AG09319 (cell line): ENCODE results near the gene DSN1.

Experiments used
- DNase-seq: peaks from one replicate; pipeline ENCODE4 v3.0.0-alpha.2; 2010; ENCODE audit warnings: low read depth; ENCODE audit errors: extremely low read depth
- TF ChIP-seq, protein P1 (sequence below): IDR thresholded peaks from 2 replicates; pipeline ENCODE4 v1.5.1; 2011; ENCODE audit warnings: low read depth, mild to moderate bottlenecking, inconsistent platforms, low read length, moderate library complexity

The DSN1 gene

DNA sequence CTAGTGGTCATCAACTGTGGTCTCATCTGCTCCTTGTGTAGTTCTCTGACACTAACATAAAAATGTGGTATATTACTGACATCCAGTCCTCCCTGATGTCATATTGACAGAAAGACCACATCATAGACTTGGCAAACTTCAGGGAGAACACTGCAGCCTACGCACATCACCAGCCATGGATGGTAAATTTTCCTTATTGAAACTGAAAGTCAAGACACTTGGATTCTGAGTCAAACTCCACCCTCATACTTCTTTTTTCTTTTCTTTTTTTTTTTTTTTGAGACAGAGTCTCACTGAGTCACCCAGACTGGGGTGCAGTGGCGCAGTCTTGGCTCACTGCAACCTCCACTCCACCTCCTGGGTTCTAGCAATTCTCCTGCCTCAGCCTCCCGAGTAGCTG lies 53.1 kb downstream of the DSN1 start:
- TF ChIP-seq, protein P1, sequence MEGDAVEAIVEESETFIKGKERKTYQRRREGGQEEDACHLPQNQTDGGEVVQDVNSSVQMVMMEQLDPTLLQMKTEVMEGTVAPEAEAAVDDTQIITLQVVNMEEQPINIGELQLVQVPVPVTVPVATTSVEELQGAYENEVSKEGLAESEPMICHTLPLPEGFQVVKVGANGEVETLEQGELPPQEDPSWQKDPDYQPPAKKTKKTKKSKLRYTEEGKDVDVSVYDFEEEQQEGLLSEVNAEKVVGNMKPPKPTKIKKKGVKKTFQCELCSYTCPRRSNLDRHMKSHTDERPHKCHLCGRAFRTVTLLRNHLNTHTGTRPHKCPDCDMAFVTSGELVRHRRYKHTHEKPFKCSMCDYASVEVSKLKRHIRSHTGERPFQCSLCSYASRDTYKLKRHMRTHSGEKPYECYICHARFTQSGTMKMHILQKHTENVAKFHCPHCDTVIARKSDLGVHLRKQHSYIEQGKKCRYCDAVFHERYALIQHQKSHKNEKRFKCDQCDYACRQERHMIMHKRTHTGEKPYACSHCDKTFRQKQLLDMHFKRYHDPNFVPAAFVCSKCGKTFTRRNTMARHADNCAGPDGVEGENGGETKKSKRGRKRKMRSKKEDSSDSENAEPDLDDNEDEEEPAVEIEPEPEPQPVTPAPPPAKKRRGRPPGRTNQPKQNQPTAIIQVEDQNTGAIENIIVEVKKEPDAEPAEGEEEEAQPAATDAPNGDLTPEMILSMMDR: no peak
- DNase-seq: no peak

DNA sequence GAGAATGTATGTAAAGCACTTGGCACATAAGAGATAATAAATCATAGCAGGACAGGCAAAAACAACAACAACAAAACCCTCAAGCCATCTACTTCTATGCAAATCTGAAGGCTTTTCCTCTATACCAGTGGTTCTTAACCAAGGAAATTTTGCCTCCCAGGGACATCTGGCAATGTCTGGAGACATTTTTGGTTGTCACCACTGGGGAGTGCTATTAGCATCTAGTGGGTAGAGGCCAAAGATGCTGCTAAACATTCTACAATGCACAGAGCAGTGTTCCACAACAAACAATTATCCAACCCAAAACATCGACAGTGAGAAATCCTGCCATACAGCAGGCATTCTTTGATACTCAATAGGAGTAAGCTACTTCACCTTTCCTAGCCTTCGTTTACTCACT lies 55.9 kb downstream of the DSN1 start:
- TF ChIP-seq, protein P1: peak; percentile 18
- DNase-seq: no peak

DNA sequence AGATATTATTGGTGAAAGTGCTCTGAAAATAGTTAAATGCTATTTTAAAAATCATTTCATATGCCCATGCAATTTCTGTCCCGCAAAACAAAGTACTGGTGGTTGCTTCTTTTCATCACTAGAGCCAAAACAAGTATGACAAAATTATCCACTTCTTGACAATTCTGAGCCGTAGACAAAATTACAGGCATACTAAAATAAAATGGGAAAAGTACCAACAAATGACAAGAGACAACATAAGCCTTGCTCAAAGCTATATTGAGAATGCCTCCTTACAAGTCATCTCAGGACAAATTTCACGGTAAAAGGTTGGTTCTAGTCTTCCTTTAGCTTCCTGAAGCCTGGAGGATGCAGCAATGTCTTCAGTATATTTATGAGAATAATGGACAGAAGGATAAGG lies 56.5 kb downstream of the DSN1 start:
- TF ChIP-seq, protein P1: no peak
- no peak for DNase-seq

DNA sequence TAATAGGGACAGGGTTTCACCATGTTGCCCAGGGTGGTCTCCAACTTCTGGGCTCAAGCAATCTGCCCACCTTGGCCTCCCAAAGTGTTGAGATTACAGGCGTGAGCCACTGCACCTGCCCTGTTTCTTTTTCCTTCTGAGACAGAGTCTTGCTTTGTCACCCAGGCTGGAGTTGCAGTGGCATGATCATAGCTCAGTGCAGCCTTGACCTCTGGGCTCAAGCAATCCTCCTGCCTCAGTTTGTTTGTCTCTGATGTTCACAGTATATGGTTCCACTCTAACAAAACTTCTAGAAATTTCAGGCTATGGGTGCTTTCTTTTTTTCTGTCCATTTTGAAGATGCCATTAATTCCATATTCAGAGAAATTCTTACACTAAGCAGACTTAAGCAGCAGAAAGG lies 60.8 kb downstream of the DSN1 start:
- DNase-seq: no peak
- TF ChIP-seq, protein P1: no peak

DNA sequence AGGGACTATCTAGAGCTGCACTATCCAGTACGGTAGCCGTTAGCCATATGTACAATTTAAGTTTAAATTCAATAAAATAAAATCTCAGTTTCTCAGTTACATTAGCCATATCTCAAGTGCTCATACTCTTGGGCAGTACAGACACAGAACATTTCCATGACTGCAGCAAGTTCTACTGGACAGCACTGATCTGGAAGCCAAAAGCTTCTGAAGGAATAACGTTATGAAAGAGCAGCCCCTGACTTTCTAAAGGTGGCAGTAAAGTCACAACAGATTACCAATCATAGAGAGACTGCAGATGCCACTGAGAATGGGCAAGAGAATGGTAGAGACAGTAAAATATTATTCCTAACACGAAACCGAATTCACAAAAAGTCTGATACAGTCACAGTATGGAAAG lies 64.4 kb downstream of the DSN1 start:
- TF ChIP-seq, protein P1: no peak
- no peak for DNase-seq

DNA sequence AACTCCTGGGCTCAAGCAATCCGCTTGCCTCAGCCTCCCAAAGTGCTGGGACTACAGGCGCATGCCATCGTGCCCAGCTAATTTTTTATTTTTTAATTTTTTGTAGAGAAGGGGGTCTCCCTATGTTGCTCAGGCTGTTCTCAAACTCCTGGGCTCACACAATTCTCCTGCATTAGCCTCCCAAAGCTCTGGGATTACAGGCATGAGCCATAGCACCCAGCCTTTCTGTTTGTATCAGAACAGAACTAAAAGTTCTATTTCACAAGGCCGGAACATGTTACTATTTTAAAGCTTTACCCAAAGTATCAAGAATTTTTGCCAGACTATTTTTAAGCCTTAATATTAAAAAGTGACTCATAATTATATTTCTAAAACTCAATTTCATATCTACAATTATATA lies 70.0 kb downstream of the DSN1 start:
- no peak for DNase-seq
- TF ChIP-seq, protein P1: no peak
